Renal cortical epithelial cell (primary cell): ENCODE data around the gene WIPF2. TPM values are rescaled to one million over a fixed set of nuclear protein-coding genes. Genes with fewer than 3 reads are reported as not detected.
"Not testable (repeated sequence)": the region's sequence is repeated elsewhere in the genome, so short reads cannot be mapped to it uniquely, and the experiment has no call there.

Experiments used
- DNase-seq: peaks from one replicate; pipeline ENCODE4 v3.0.0-alpha.2; 2011; ENCODE audit warnings: low read depth
- total RNA-seq: library from RNA; depleted of rRNA; stranded (reverse); fragments of >200 nt; gene quantifications from 2 replicates; pipeline ENCODE4 v1.2.3, GENCODE V29; 2014

WIPF2 gene
- total RNA-seq, 1 donor from 2014 or later: 24.5 TPM

- no peak for DNase-seq
Observed at GRCh38 chr17:40295488-40296436, 76.7 kb downstream of the WIPF2 start.

- DNase-seq: no peak
Observed at GRCh38 chr17:40297511-40297910, 78.4 kb downstream of the WIPF2 start.

GRCh38 chr17:40298726-40299125 is 79.6 kb downstream of the WIPF2 start:
- DNase-seq: no peak

- not testable (repeated sequence) for DNase-seq
Observed at GRCh38 chr17:40299159-40299757, 80.2 kb downstream of the WIPF2 start.

GRCh38 chr17:40301315-40301714 is 82.2 kb downstream of the WIPF2 start:
- no peak for DNase-seq

GRCh38 chr17:40303009-40303657 is 84.0 kb downstream of the WIPF2 start:
- peak; percentile 64 for DNase-seq

- DNase-seq: no peak
Observed at GRCh38 chr17:40303708-40304551, 84.8 kb downstream of the WIPF2 start.

GRCh38 chr17:40304552-40304863 is 85.4 kb downstream of the WIPF2 start:
- DNase-seq: peak; percentile 85

GRCh38 chr17:40304866-40305265 is 85.8 kb downstream of the WIPF2 start:
- not testable (repeated sequence) for DNase-seq

GRCh38 chr17:40306395-40306794 is 87.3 kb downstream of the WIPF2 start:
- no peak for DNase-seq

GRCh38 chr17:40307001-40307730 is 88.1 kb downstream of the WIPF2 start:
- peak; percentile 41 for DNase-seq

- DNase-seq: no peak
Observed at GRCh38 chr17:40307740-40308239, 88.7 kb downstream of the WIPF2 start.

- DNase-seq: no peak
Observed at GRCh38 chr17:40309031-40309948, 90.2 kb downstream of the WIPF2 start, which contains the start of gene RARA. RARA (plus strand) TSS chr17:40309180; CDS start chr17:40331219, 22,039 bp downstream.

GRCh38 chr17:40309949-40310510 is 90.9 kb downstream of the WIPF2 start:
- DNase-seq: no peak

GRCh38 chr17:40310882-40311391 is 91.8 kb downstream of the WIPF2 start:
- DNase-seq: no peak

GRCh38 chr17:40311575-40311974 is 92.5 kb downstream of the WIPF2 start:
- peak; percentile 34 for DNase-seq

GRCh38 chr17:40312131-40312731 is 93.1 kb downstream of the WIPF2 start:
- DNase-seq: peak; percentile 48

GRCh38 chr17:40312893-40313667 is 94.0 kb downstream of the WIPF2 start:
- peak; percentile 46 for DNase-seq
